Head of caudate nucleus (tissue), 42 donors: ENCODE results near the gene CAMK1D.

Experiments used
- DNase-seq, 42 donors: peaks; one replicate each; pipeline versions ENCODE4 v3.0.0 to v3.0.0-alpha.2; 2020 to 2021; ENCODE audit warnings: mixed read lengths in 7 of 42
- intact Hi-C: fragments of 100-400 bp; cut with DNase I; formaldehyde crosslinking; loops from one replicate; pipeline ENCODE4 v1.15.0; 2022

The CAMK1D gene

GRCh38 chr10:12768156-12769100 lies 419.1 kb downstream of the CAMK1D start:
- no peak for DNase-seq
- intact Hi-C loops: no loop called here

GRCh38 chr10:12769323-12770044 lies 420.1 kb downstream of the CAMK1D start:
- intact Hi-C loops: no loop called here
- no peak for DNase-seq

GRCh38 chr10:12771981-12772760 lies 422.8 kb downstream of the CAMK1D start:
- no peak for DNase-seq
- intact Hi-C loops: no loop called here

GRCh38 chr10:12772797-12773587 lies 423.6 kb downstream of the CAMK1D start:
- DNase-seq: no peak
- intact Hi-C loops: no loop called here

- no peak for DNase-seq
Observed at GRCh38 chr10:12774204-12774894, 425.0 kb downstream of the CAMK1D start.

GRCh38 chr10:12777840-12778585 lies 428.7 kb downstream of the CAMK1D start:
- intact Hi-C loops: no loop called here

More at GRCh38 chr10:12774204-12774894, 425.0 kb downstream of the CAMK1D start:
- intact Hi-C loops: no loop called here

GRCh38 chr10:12780634-12781601 lies 431.6 kb downstream of the CAMK1D start:
- DNase-seq: peak; percentile 26 to 81 (median 62)
- intact Hi-C loops: no loop called here

More at GRCh38 chr10:12777840-12778585, 428.7 kb downstream of the CAMK1D start:
- DNase-seq: peak in 37 of 42 donors; percentile 7 to 72 (median 43)

GRCh38 chr10:12781976-12782375 lies 432.6 kb downstream of the CAMK1D start:
- DNase-seq: no peak
- intact Hi-C loops: no loop called here

GRCh38 chr10:12782537-12782936 lies 433.2 kb downstream of the CAMK1D start:
- intact Hi-C loops: no loop called here
- peak in 18 of 42 donors; percentile 8 to 73 (median 28) for DNase-seq

- intact Hi-C loops: no loop called here
- DNase-seq: no peak
Observed at GRCh38 chr10:12783293-12783692, 433.9 kb downstream of the CAMK1D start.

GRCh38 chr10:12784646-12785045 lies 435.3 kb downstream of the CAMK1D start:
- intact Hi-C loops: no loop called here

GRCh38 chr10:12785415-12785831 lies 436.1 kb downstream of the CAMK1D start:
- DNase-seq: no peak
- intact Hi-C loops: no loop called here

More at GRCh38 chr10:12784646-12785045, 435.3 kb downstream of the CAMK1D start:
- DNase-seq: no peak

- no peak for DNase-seq
- intact Hi-C loops: no loop called here
Observed at GRCh38 chr10:12787297-12787696, 437.9 kb downstream of the CAMK1D start.

- intact Hi-C loops: no loop called here
Observed at GRCh38 chr10:12788277-12788676, 438.9 kb downstream of the CAMK1D start.

GRCh38 chr10:12790270-12790669 lies 440.9 kb downstream of the CAMK1D start:
- intact Hi-C loops: no loop called here
- DNase-seq: no peak

More at GRCh38 chr10:12788277-12788676, 438.9 kb downstream of the CAMK1D start:
- DNase-seq: no peak

- DNase-seq: no peak
- intact Hi-C loops: no loop called here
Observed at GRCh38 chr10:12791728-12792127, 442.4 kb downstream of the CAMK1D start.
